HepG2 (cell line): Measurements from ENCODE around the gene ATP7B. TPM values are rescaled to one million over a fixed set of nuclear protein-coding genes. Genes with fewer than 3 reads are reported as not detected.

ENCODE experiments used
- ATAC-seq: fragments of 200-7000 bp; cut with Tn5 transposase; 3 replicates; pipeline ENCODE4 v1.9.1; 2020; ENCODE audit warnings: mild to moderate bottlenecking, moderate library complexity
- BruUV-seq: library from RNA; stranded (reverse); fragments of 400-500 nt; replicated peaks from 2 replicates; lab custom pipeline; 2021; lab: Mats Ljungman, UMichigan
- CTCF ChIA-PET: fragments of 300-600 bp; formaldehyde crosslinking; extraction: SDS; loops from one replicate; lab custom pipeline; 2021; ENCODE audit warnings: low total read pairs, inconsistent platforms, low intra/inter-chr PET ratio; lab: Yijun Ruan, JAX
- POLR2A ChIA-PET: fragments of 350-600 bp; sonication (Branson Sonifier 250); formaldehyde crosslinking; loops from one replicate; lab custom pipeline; 2020; ENCODE audit warnings: antibody characterized with exemption, inconsistent platforms; lab: Yijun Ruan, JAX
- DNase-seq: peaks from one replicate; pipeline ENCODE4 v3.0.0-alpha.2; 2015; ENCODE audit warnings: low spot score
- FAIRE-seq: peaks from 3 replicates; lab custom pipeline; 2011; peaks lifted over from hg19 to GRCh38; lab: Jason Lieb, UNC
- H2AFZ ChIP-seq: one replicate; pipeline ENCODE4 v1.6.1; 2011; ENCODE audit warnings: low read length, inconsistent platforms
- H3K27ac ChIP-seq: fragments of 300-600 bp; 3 replicates; pipeline ENCODE4 v1.8.0; 2011; ENCODE audit warnings: mixed run types, mild to moderate bottlenecking, mixed read lengths, low read length, inconsistent platforms; ENCODE audit not compliant: insufficient read depth; ENCODE audit errors: extremely low read length
- H3K27me3 ChIP-seq, 2 experiments: fragments of 200-600 bp in 1 of 2; 2 replicates in 1 of 2; 3 replicates in 1 of 2; pipeline versions ENCODE4 v1.6.0 to v1.8.0; 2011; ENCODE audit warnings: low read length in 2 of 2, mild to moderate bottlenecking in 2 of 2, moderate library complexity in 2 of 2, inconsistent platforms in 1 of 2; ENCODE audit not compliant: insufficient read depth in 2 of 2, control insufficient read depth in 1 of 2
- H3K36me3 ChIP-seq, 2 experiments: fragments of 200-600 bp in 1 of 2; replicated peaks in 1 of 2; 2 replicates in 1 of 2; 3 replicates in 1 of 2; pipeline versions ENCODE4 v1.5.1 to v1.8.0; 2011; ENCODE audit warnings: low read length in 2 of 2, inconsistent platforms in 1 of 2; ENCODE audit not compliant: insufficient read depth in 2 of 2, control insufficient read depth in 1 of 2
- H3K4me1 ChIP-seq: 2 replicates; pipeline ENCODE4 v1.5.1; 2012; ENCODE audit warnings: low read length, inconsistent platforms; ENCODE audit not compliant: insufficient read depth
- H3K4me2 ChIP-seq: 2 replicates; pipeline ENCODE4 v1.6.0; 2011; ENCODE audit warnings: low read depth, low read length, inconsistent platforms
- H3K4me3 ChIP-seq, 3 experiments: fragments of 200-600 bp in 1 of 3; sonication (generic), shearing (Covaris generic) in 1 of 3; replicated peaks in 1 of 3; 2 replicates each; pipeline ENCODE4 v1.5.1; 2011 to 2016; ENCODE audit warnings: low read length in 3 of 3, inconsistent platforms in 2 of 3, low read depth in 2 of 3, mild to moderate bottlenecking in 2 of 3, control low read depth in 1 of 3, mixed read lengths in 1 of 3; ENCODE audit not compliant: insufficient read depth in 1 of 3
- H3K79me2 ChIP-seq: one replicate; pipeline ENCODE4 v1.6.1; 2011; ENCODE audit warnings: low read length, inconsistent platforms; ENCODE audit not compliant: insufficient read depth
- H3K9ac ChIP-seq: 2 replicates; pipeline ENCODE4 v1.6.0; 2011; ENCODE audit warnings: mild to moderate bottlenecking, low read depth, low read length, inconsistent platforms; ENCODE audit not compliant: insufficient read depth
- H3K9me3 ChIP-seq: 2 replicates; pipeline ENCODE4 v1.5.1; 2012; ENCODE audit warnings: mild to moderate bottlenecking, low read length
- H4K20me1 ChIP-seq: 2 replicates; pipeline ENCODE4 v1.6.0; 2011; ENCODE audit warnings: inconsistent platforms, mild to moderate bottlenecking, low read length, moderate library complexity; ENCODE audit not compliant: insufficient read depth
- RBM22 ChIP-seq: fragments of 200-400 bp; formaldehyde crosslinking; optimal IDR thresholded peaks from 2 replicates; pipeline ENCODE3; 2017; ENCODE audit warnings: mild to moderate bottlenecking, low read length, moderate library complexity
- THRA ChIP-seq: sonication (generic); formaldehyde crosslinking; IDR thresholded peaks from 2 replicates; pipeline ENCODE4 v1.4.0; 2020; ENCODE audit warnings: missing genetic modification reagents, borderline replicate concordance
- ZNF205 ChIP-seq: IDR thresholded peaks from 2 replicates; pipeline ENCODE4 v1.6.1; 2018; ENCODE audit warnings: missing biosample characterization, missing genetic modification reagents
- WGBS: methylation state at CpG from one replicate; pipeline ENCODE4 v1.1.6; 2017; ENCODE audit warnings: low lambda C conversion rate; 5-methylcytosine and 5-hydroxymethylcytosine counted together
- in situ Hi-C: cut with HindIII; loops from 2 replicates; pipeline ENCODE4 v1.10.0; 2017; ENCODE audit warnings: low pct_unique_long_range_greater_than_20kb; ENCODE audit not compliant: extremely low pct_ligation_motif_present
- intact Hi-C: fragments of 100-400 bp; cut with micrococcal nuclease; formaldehyde crosslinking; loops from one replicate; pipeline ENCODE4 v1.10.0; 2022; ENCODE audit not compliant: unreplicated experiment
- polyA plus RNA-seq, 8 experiments: library from polyadenylated mRNA; depleted of rRNA in 3 of 8; stranded (reverse) in 7 of 8; unstranded in 1 of 8; fragments of >200 nt; fragmentation: Illumina TruSeq in 4 of 8; extraction: Trizol in 4 of 8; gene quantifications; 2 replicates each; pipeline versions ENCODE4 v1.2.1 to v1.2.3, GENCODE V29; 2011 to 2016; ENCODE audit warnings: low read depth in 4 of 8, missing spikeins in 1 of 8, mixed read lengths in 1 of 8; ENCODE audit not compliant: insufficient read depth in 1 of 8
- total RNA-seq, 5 experiments: library from RNA; depleted of rRNA; stranded (reverse); fragments of >200 nt; fragmentation: Illumina TruSeq; extraction: Trizol; gene quantifications; 2 replicates each; pipeline ENCODE4 v1.2.3, GENCODE V29; 2016; ENCODE audit warnings: low read depth in 1 of 5

ATP7B gene
- total and polyA plus RNA-seq, 2 of the 13 experiments (the other 11 are each of a cell fraction or from before 2014, with no cell fraction given): 31.8 to 57.4 TPM

DNA sequence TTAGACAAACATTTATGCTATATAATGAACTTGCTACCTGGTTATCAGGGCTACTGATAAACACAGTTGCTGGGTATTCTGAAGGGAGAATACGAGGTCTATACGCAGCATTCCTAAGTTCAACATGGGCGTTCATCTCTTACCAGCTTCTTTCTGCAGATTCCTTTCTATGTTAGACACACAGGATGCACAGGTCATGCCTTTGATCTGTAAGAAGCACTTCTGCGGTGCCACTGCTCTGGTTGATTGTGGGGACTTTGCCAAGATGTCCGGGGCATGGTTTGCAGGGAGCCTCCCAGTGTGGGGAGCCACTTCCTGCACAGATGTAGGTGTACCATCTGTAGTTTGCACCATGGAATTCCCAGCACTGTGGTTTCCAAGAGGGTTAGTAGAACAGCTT, 40.9 kb downstream of the ATP7B start:
- H3K4me1 ChIP-seq: peaks cover 25% of the 10 kb centered on the region
- no peak overlapping the region for H3K4me3 ChIP-seq
- H2AFZ ChIP-seq: no peak overlapping the region
- no peak overlapping the region for H3K27ac ChIP-seq
- no peaks in the 10 kb centered on the region for H3K27me3 ChIP-seq
- H3K79me2 ChIP-seq: peaks cover 20% of the 10 kb centered on the region
- BruUV-seq: no TSS peak
- FAIRE-seq (no peak), DNase-seq (no peak), ATAC-seq (no peak)
- TF ChIP-seq THRA (CRISPR knock-in tag): no peak
- peak; percentile 30 for TF ChIP-seq RBM22
- intact Hi-C loops (loop anchor here (10.0 kb wide), 1 partner anchor 234 kb away; no protein-coding TSS in a partner anchor), in situ Hi-C loops (no loop called here)
- no peak overlapping the region for H3K9ac ChIP-seq
- no peaks in the 10 kb centered on the region for H3K9me3 ChIP-seq
- H3K36me3 ChIP-seq: peaks cover 34 to 79% of the 10 kb centered on the region in 2 experiments
- POLR2A ChIA-PET: interaction anchor here (0.9 kb wide), 1 partner anchor 11 kb away, joined by 3 read pairs; no protein-coding TSS in a partner anchor
- H3K4me2 ChIP-seq: no peak overlapping the region
- CTCF ChIA-PET: no interaction called here
- no peaks in the 10 kb centered on the region for H4K20me1 ChIP-seq
- 97% methylated on average over 5 of the region's 5 CpGs for WGBS

- intact Hi-C loops (no loop called here), in situ Hi-C loops (no loop called here)
- Histone ChIP-seq H3K9ac (no peak overlapping the region), H3K9me3 (no peaks in the 10 kb centered on the region), H4K20me1 (no peaks in the 10 kb centered on the region), H3K79me2 (peaks cover 4% of the 10 kb centered on the region), H3K4me1 (peaks cover 25% of the 10 kb centered on the region), H3K27ac (no peak overlapping the region), H3K4me2 (no peak overlapping the region), H3K27me3 (no peaks in the 10 kb centered on the region), H3K36me3 (peaks cover 29 to 75% of the 10 kb centered on the region in 2 experiments), H2AFZ (no peak overlapping the region), H3K4me3 (no peak overlapping the region)
- FAIRE-seq: no peak
- no peak for DNase-seq
- TF ChIP-seq RBM22 (peak; percentile 22), ZNF205 (CRISPR knock-in tag) (no peak)
- ATAC-seq: no peak
- TSS peak; percentile 3 for BruUV-seq
- ChIA-PET POLR2A (no interaction called here), CTCF (no interaction called here)
- WGBS: 99% methylated on average over 8 of the region's 8 CpGs
Observed at GRCh38 chr13:51967482-51968446, 43.5 kb downstream of the ATP7B start.
